HG02884 (cell line): ENCODE results near the gene CEACAM18.
"Not testable (repeated sequence)": the region's sequence is repeated elsewhere in the genome, so short reads cannot be mapped to it uniquely, and the experiment has no call there.

ENCODE experiments used
- ATAC-seq: cut with Tn5 transposase; IDR thresholded peaks from one replicate; pipeline ENCODE4 v1.9.1; 2021; ENCODE audit warnings: mild to moderate bottlenecking, moderate library complexity; ENCODE audit not compliant: unreplicated experiment

CEACAM18 gene

GRCh38 chr19:51478381-51479234 is at the start of gene CEACAM18:
TSS of gene CEACAM18 (plus strand) at chr19:51478539.
- ATAC-seq: no peak

GRCh38 chr19:51430221-51430620 is 48.1 kb upstream of the CEACAM18 start:
- no peak for ATAC-seq

- no peak for ATAC-seq
Observed at GRCh38 chr19:51431124-51431523, 47.2 kb upstream of the CEACAM18 start.

- no peak for ATAC-seq
Observed at GRCh38 chr19:51433043-51433442, 45.3 kb upstream of the CEACAM18 start.

- no peak for ATAC-seq
Observed at GRCh38 chr19:51434456-51434855, 43.9 kb upstream of the CEACAM18 start.

- ATAC-seq: no peak
Observed at GRCh38 chr19:51439021-51439465, 39.3 kb upstream of the CEACAM18 start.

GRCh38 chr19:51440052-51440451 is 38.3 kb upstream of the CEACAM18 start:
- ATAC-seq: no peak

- ATAC-seq: no peak
Observed at GRCh38 chr19:51440846-51441409, 37.4 kb upstream of the CEACAM18 start.

- peak; percentile 90 for ATAC-seq
Observed at GRCh38 chr19:51441410-51442390, 36.6 kb upstream of the CEACAM18 start.

- ATAC-seq: not testable (repeated sequence)
Observed at GRCh38 chr19:51447510-51447909, 30.8 kb upstream of the CEACAM18 start.

GRCh38 chr19:51448011-51448410 is 30.3 kb upstream of the CEACAM18 start:
- ATAC-seq: no peak

GRCh38 chr19:51448411-51449016 is 29.8 kb upstream of the CEACAM18 start:
- no peak for ATAC-seq

GRCh38 chr19:51450730-51451307 is 27.5 kb upstream of the CEACAM18 start:
- no peak for ATAC-seq

GRCh38 chr19:51456541-51457290 is 21.6 kb upstream of the CEACAM18 start:
- ATAC-seq: no peak

- no peak for ATAC-seq
Observed at GRCh38 chr19:51457351-51458013, 20.9 kb upstream of the CEACAM18 start.

- no peak for ATAC-seq
Observed at GRCh38 chr19:51458051-51458645, 20.2 kb upstream of the CEACAM18 start, which contains the start of gene SIGLEC8. TSS of gene SIGLEC8 (minus strand) at chr19:51458454. CDS start at chr19:51458387, 67 bp downstream.

GRCh38 chr19:51458899-51459505 is 19.3 kb upstream of the CEACAM18 start:
- ATAC-seq: no peak
